Transverse colon (tissue), 4 donors: ENCODE results near the gene PPP1R14D. TPM values are rescaled to one million over a fixed set of nuclear protein-coding genes. Genes with fewer than 3 reads are reported as not detected.

ENCODE experiments used
- DNase-seq: peaks from one replicate; pipeline ENCODE4 v3.0.0-alpha.2; 2019
- H3K27ac ChIP-seq, 4 donors: fragments of 200-600 bp; sonication (generic); 2 replicates each; pipeline ENCODE4 v1.5.1; 2016 to 2018; ENCODE audit warnings: inconsistent platforms in 4 of 4
- H3K27me3 ChIP-seq: fragments of 200-600 bp; sonication (generic); 2 replicates; pipeline ENCODE4 v1.5.1; 2017; ENCODE audit warnings: inconsistent platforms
- H3K36me3 ChIP-seq, 4 donors: fragments of 200-600 bp; sonication (generic); 2 replicates each; pipeline ENCODE4 v1.5.1; 2017 to 2019; ENCODE audit warnings: inconsistent platforms in 4 of 4
- H3K4me1 ChIP-seq, 4 donors: fragments of 200-600 bp; sonication (generic); 2 replicates each; pipeline ENCODE4 v1.5.1; 2017 to 2020; ENCODE audit warnings: inconsistent platforms in 4 of 4
- H3K4me3 ChIP-seq, 4 donors: fragments of 200-600 bp; sonication (generic); 1 replicate in 1 of 4; 2 replicates in 3 of 4; pipeline versions ENCODE4 v1.5.1 to v1.6.1; 2017 to 2019; ENCODE audit warnings: inconsistent platforms in 4 of 4
- H3K9me3 ChIP-seq, 2 donors: fragments of 200-600 bp; sonication (generic); 2 replicates each; pipeline ENCODE4 v1.5.1; 2017 to 2019; ENCODE audit warnings: inconsistent platforms in 2 of 2
- EP300 ChIP-seq: sonication (generic); formaldehyde crosslinking; IDR thresholded peaks from one replicate; pipeline ENCODE4 v1.6.1; 2017; ENCODE audit warnings: antibody characterized with exemption, low read depth
- POLR2A ChIP-seq: fragments of 450-650 bp; IDR thresholded peaks from one replicate; pipeline ENCODE4 v1.6.1; 2016; ENCODE audit warnings: antibody characterized with exemption, mild to moderate bottlenecking, moderate library complexity
- POLR2AphosphoS5 ChIP-seq, 3 donors: sonication (generic); formaldehyde crosslinking; IDR thresholded peaks; one replicate each; pipeline ENCODE4 v1.6.1; 2016; ENCODE audit warnings: antibody characterized with exemption in 3 of 3
- WGBS, 2 donors: methylation state at CpG; one replicate each; pipeline ENCODE4 v1.1.5; 2018; ENCODE audit warnings: low coverage in 1 of 2; 5-methylcytosine and 5-hydroxymethylcytosine counted together
- in situ Hi-C, 4 donors: fragments of 200-750 bp; cut with MboI; loops; one replicate each; pipeline versions ENCODE4 v1.15.0 to v1.15.1; 2017; ENCODE audit warnings: low sequenced_read_pairs in 3 of 4, low pct_ligation_motif_present in 1 of 4, low pct_unique_long_range_greater_than_20kb in 1 of 4
- intact Hi-C: fragments of 100-400 bp; cut with DNase I; formaldehyde crosslinking; loops from one replicate; pipeline ENCODE4 v1.15.1; 2023; ENCODE audit warnings: low total_unique reads
- total RNA-seq, 4 donors: library from RNA; depleted of rRNA; stranded (reverse); fragments of >200 nt; gene quantifications; one replicate each; pipeline ENCODE4 v1.1.0, GENCODE V29; 2016
- TF ChIP-seq, protein P1 (sequence below), 5 experiments: fragments of 200-600 bp in 3 of 5; fragments of 450-650 bp in 2 of 5; sonication (generic) in 3 of 5; IDR thresholded peaks; 1 replicate in 2 of 5; 2 replicates in 3 of 5; pipeline ENCODE4 v1.5.1; 2016 to 2017; ENCODE audit warnings: antibody characterized with exemption in 5 of 5, inconsistent platforms in 3 of 5, mild to moderate bottlenecking in 2 of 5, moderate library complexity in 1 of 5

PPP1R14D gene, protein sequence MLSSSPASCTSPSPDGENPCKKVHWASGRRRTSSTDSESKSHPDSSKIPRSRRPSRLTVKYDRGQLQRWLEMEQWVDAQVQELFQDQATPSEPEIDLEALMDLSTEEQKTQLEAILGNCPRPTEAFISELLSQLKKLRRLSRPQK
- 100 to 1,000 TPM in 3 of 4 donors, 10 to 100 TPM in 1; 19.5 to 256 (median 144) TPM for total RNA-seq

DNA sequence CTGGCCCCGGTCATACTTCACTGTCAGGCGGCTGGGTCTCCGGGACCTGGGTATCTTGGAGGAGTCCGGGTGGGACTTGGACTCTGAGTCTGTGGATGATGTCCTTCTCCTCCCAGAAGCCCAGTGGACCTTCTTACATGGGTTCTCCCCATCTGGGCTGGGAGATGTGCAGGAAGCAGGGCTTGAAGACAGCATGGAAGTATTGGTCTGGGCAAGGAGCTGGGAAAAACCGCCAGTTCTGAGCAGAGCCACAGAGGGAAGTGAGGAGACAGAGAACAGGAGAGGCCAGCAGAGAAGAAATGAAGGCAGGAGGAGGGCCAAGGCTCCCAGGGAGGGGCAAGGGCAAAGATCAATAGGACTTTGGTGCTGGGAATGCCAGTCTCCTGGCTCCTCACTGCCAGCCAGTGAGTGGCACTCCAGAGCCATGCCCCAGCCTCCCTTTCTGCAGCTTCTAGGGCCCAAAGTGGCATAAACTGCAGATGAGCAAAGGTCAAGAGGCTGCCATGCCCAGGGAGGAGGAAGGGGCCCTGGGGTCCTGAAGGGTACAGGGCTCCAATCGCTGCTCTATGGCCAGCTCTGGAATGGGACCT is at the start of gene PPP1R14D:
Gene PPP1R14D (minus strand): TSS at position 262 of the 590 bp plus-strand sequence. CDS start 67 bp downstream, at position 195.
- Histone ChIP-seq H3K4me1 (peaks cover 0 to 37% (median 23%) of the 10 kb centered on the region in 4 donors), H3K4me3 (peak within 1 kb of the TSS; percentile 24 to 57 (median 36)), H3K36me3 (no peaks in the 10 kb centered on the region), H3K27ac (peak within 1 kb of the TSS; percentile 89 to 92 (median 89)), H3K27me3 (no peaks in the 10 kb centered on the region), H3K9me3 (no peaks in the 10 kb centered on the region)
- TF ChIP-seq POLR2AphosphoS5 (IDR thresholded peaks at IDR 0.05) (peak in 2 of 3 donors; percentile 95 to 97), POLR2A (peak; percentile 97), EP300 (no peak)
- TF ChIP-seq, protein P1, sequence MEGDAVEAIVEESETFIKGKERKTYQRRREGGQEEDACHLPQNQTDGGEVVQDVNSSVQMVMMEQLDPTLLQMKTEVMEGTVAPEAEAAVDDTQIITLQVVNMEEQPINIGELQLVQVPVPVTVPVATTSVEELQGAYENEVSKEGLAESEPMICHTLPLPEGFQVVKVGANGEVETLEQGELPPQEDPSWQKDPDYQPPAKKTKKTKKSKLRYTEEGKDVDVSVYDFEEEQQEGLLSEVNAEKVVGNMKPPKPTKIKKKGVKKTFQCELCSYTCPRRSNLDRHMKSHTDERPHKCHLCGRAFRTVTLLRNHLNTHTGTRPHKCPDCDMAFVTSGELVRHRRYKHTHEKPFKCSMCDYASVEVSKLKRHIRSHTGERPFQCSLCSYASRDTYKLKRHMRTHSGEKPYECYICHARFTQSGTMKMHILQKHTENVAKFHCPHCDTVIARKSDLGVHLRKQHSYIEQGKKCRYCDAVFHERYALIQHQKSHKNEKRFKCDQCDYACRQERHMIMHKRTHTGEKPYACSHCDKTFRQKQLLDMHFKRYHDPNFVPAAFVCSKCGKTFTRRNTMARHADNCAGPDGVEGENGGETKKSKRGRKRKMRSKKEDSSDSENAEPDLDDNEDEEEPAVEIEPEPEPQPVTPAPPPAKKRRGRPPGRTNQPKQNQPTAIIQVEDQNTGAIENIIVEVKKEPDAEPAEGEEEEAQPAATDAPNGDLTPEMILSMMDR (IDR thresholded peaks at IDR 0.05), result peak in 2 of 5 experiments; percentile 8 to 14
- DNase-seq, result peak; percentile 88
- WGBS, 2 donors, result 57 to 64% methylated on average over 1 to 6 of the region's 6 CpGs
- in situ Hi-C loops (no loop called here), intact Hi-C loops (no loop called here)

DNA sequence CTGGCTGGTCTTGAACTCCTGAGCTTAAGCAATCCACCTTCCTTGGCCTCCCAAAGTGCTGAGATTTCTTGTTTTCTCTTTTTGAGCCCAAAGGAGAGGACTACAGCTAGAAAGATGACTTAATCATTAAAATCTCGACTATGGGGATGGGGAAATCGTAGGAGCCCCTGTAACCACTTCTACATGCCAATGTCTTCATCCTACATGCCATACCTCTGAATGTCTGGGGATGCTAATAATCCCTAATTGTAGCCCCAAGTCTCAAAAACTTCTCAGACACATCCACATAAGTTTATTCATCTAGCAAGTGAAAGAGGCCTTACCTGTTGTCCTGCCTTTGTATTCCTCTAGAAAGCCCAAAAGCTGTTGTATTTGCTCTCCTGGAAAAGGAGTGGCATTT is 49.2 kb upstream of the PPP1R14D start:
- no peaks in the 10 kb centered on the region for H3K36me3 ChIP-seq
- TF ChIP-seq, protein P1 (IDR thresholded peaks at IDR 0.05), result no peak
- TF ChIP-seq POLR2A (no peak), POLR2AphosphoS5 (IDR thresholded peaks at IDR 0.05) (no peak)
- in situ Hi-C loops, result loop anchor here in 3 of 4 donors (25.0 kb wide), 1 partner anchor 190 kb away; the partner anchor contains the start of gene RAD51 (in 3 of the 3)
- H3K27me3 ChIP-seq, result peaks cover 7% of the 10 kb centered on the region
- WGBS, 2 donors, result 60 to 89% methylated on average over 2 of the region's 2 CpGs
- peaks cover 4 to 33% (median 21%) of the 10 kb centered on the region in 4 donors for H3K4me1 ChIP-seq
- no peaks in the 10 kb centered on the region for H3K9me3 ChIP-seq
- intact Hi-C loops, result no loop called here
- H3K4me3 ChIP-seq, result no peak overlapping the region
- no peak for DNase-seq
- H3K27ac ChIP-seq, result no peak overlapping the region

DNA sequence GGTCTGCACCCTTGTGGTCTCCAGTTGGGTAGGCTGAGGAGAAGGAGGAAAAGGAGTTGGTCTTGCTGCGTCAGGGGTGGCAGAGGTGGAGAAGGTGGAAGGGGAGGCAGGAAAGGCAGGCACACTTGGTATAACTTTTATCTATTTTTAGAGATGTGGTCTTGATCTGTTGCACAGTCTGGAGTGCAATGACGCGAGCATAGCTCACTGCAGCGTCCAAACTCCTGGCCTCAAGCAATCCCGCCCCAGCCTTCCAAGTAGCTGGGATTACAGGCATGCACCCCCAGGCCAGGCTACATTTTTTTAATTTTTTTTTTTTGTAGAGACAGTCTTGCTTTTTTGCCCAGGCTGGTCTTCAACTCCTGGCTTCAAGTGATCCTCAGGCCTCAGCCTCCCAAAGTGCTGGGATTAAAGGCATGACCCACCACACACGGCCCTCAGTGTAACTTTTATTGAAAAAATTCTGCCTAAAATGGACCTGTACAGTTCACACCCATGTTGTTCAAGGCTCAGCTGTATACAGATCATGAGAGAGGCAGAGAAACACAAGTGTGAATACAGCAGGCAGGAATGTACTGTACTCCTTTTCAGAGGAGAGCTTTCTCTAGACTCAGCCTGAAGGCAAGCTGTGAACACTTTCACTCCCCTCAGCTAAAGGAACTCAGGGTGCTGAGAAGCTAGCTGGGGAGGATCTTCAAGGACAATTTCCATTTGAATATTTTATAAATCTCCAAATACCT is 47.7 kb upstream of the PPP1R14D start:
- intact Hi-C loops, result no loop called here
- DNase-seq, result no peak

More for the DNA sequence above, 47.7 kb upstream of the PPP1R14D start:
- peaks cover 4 to 48% (median 31%) of the 10 kb centered on the region in 4 donors for H3K4me1 ChIP-seq
- TF ChIP-seq POLR2AphosphoS5 (IDR thresholded peaks at IDR 0.05) (no peak), POLR2A (no peak), EP300 (no peak)
- TF ChIP-seq, protein P1 (IDR thresholded peaks at IDR 0.05), result no peak
- no peaks in the 10 kb centered on the region for H3K36me3 ChIP-seq
- no peaks in the 10 kb centered on the region for H3K9me3 ChIP-seq
- peaks cover 7% of the 10 kb centered on the region for H3K27me3 ChIP-seq
- no peak overlapping the region for H3K27ac ChIP-seq
- in situ Hi-C loops, result loop anchor here in 3 of 4 donors (25.0 kb wide), 1 partner anchor 189 kb away; the partner anchor contains the start of gene RAD51 (in 3 of the 3)
- 87 to 89% methylated on average over 5 to 6 of the region's 6 CpGs for WGBS, 2 donors
- H3K4me3 ChIP-seq, result no peak overlapping the region
